Endothelial cell of umbilical vein (primary cell): ENCODE measurements around the gene ADAMTS17. TPM values are rescaled to one million over a fixed set of nuclear protein-coding genes. Genes with fewer than 3 reads are reported as not detected.

Experiments
- BruUV-seq: library from RNA; stranded (reverse); fragments of 400-500 nt; replicated peaks from 2 replicates; lab custom pipeline; 2021; lab: Mats Ljungman, UMichigan
- CTCF ChIA-PET: fragments of 300-600, 350-600 bp; sonication (Branson Sonifier 250); formaldehyde crosslinking; loops from one replicate; lab custom pipeline; 2021; ENCODE audit warnings: antibody characterized with exemption, inconsistent platforms; lab: Charles Lee
- POLR2A ChIA-PET: fragments of 300-600, 350-600 bp; sonication (Branson Sonifier 250); formaldehyde crosslinking; loops from one replicate; lab custom pipeline; 2021; ENCODE audit warnings: antibody characterized with exemption, inconsistent platforms; lab: Charles Lee
- DNase-seq: peaks from one replicate; pipeline ENCODE4 v3.0.0-alpha.2; 2011; ENCODE audit warnings: low read depth, low spot score
- FAIRE-seq: peaks from 2 replicates; lab custom pipeline; 2011; peaks lifted over from hg19 to GRCh38; lab: Jason Lieb, UNC
- H2AFZ ChIP-seq: 2 replicates; pipeline ENCODE4 v1.6.0; 2012; ENCODE audit warnings: low read depth, low read length, control low read depth, inconsistent platforms
- H3K27ac ChIP-seq: 2 replicates; pipeline ENCODE4 v1.5.1; 2011; ENCODE audit warnings: low read depth, mild to moderate bottlenecking, control low read depth, low read length, moderate library complexity; ENCODE audit not compliant: insufficient read depth
- H3K27me3 ChIP-seq, 2 experiments: 2 replicates each; pipeline versions ENCODE4 v1.6.0 to v1.6.1; 2011; ENCODE audit warnings: low read length in 2 of 2, mixed read lengths in 1 of 2; ENCODE audit not compliant: control insufficient read depth in 2 of 2, insufficient read depth in 2 of 2
- H3K36me3 ChIP-seq, 2 experiments: 2 replicates in 1 of 2; 3 replicates in 1 of 2; pipeline ENCODE4 v1.5.1; 2011; ENCODE audit warnings: low read length in 2 of 2, mild to moderate bottlenecking in 1 of 2, moderate library complexity in 1 of 2; ENCODE audit not compliant: control insufficient read depth in 2 of 2, insufficient read depth in 2 of 2; ENCODE audit errors: extremely low read depth in 1 of 2
- H3K4me1 ChIP-seq: 3 replicates; pipeline ENCODE4 v1.5.1; 2011; ENCODE audit warnings: mild to moderate bottlenecking, low read length; ENCODE audit not compliant: control insufficient read depth, insufficient read depth; ENCODE audit errors: extremely low read depth
- H3K4me2 ChIP-seq: 2 replicates; pipeline ENCODE4 v1.6.1; 2011; ENCODE audit warnings: low read length, control low read depth, mixed read lengths; ENCODE audit not compliant: insufficient read depth
- H3K4me3 ChIP-seq, 3 experiments: fragments of 200-600 bp in 1 of 3; sonication (generic), shearing (Covaris generic) in 1 of 3; replicated peaks in 1 of 3; 2 replicates each; pipeline ENCODE4 v1.5.1; 2011 to 2016; ENCODE audit warnings: control low read depth in 3 of 3, low read length in 3 of 3, mild to moderate bottlenecking in 2 of 3, inconsistent platforms in 1 of 3, low read depth in 1 of 3, moderate library complexity in 1 of 3; ENCODE audit not compliant: insufficient read depth in 1 of 3
- H3K79me2 ChIP-seq: 2 replicates; pipeline ENCODE4 v1.6.0; 2012; ENCODE audit warnings: low read length, inconsistent platforms; ENCODE audit not compliant: control insufficient read depth, insufficient read depth
- H3K9ac ChIP-seq: replicated peaks from 2 replicates; pipeline ENCODE3; 2011; ENCODE audit warnings: low read length, control low read depth; ENCODE audit not compliant: insufficient read depth; ENCODE audit errors: extremely low read depth
- H3K9me1 ChIP-seq: replicated peaks from 3 replicates; pipeline ENCODE4 v1.6.0; 2011; ENCODE audit warnings: mild to moderate bottlenecking, low read length; ENCODE audit not compliant: control insufficient read depth, insufficient read depth; ENCODE audit errors: extremely low read depth
- H3K9me3 ChIP-seq: replicated peaks from 2 replicates; pipeline ENCODE4 v1.5.1; 2012; ENCODE audit warnings: low read length, inconsistent platforms; ENCODE audit not compliant: control insufficient read depth, insufficient read depth
- H4K20me1 ChIP-seq: replicated peaks from 2 replicates; pipeline ENCODE3; 2011; ENCODE audit warnings: mild to moderate bottlenecking, low read length; ENCODE audit not compliant: control insufficient read depth, insufficient read depth; ENCODE audit errors: extremely low read depth
- EZH2 ChIP-seq: IDR thresholded peaks from 2 replicates; pipeline ENCODE4 v1.6.1; 2012; ENCODE audit warnings: borderline replicate concordance, low read depth, mild to moderate bottlenecking, moderate library complexity, low read length, inconsistent platforms; ENCODE audit not compliant: severe bottlenecking
- FOS ChIP-seq: IDR thresholded peaks from 2 replicates; pipeline ENCODE4 v1.6.1; 2011; ENCODE audit warnings: mild to moderate bottlenecking, low read length, moderate library complexity, borderline replicate concordance; ENCODE audit not compliant: insufficient read depth
- GATA2 ChIP-seq: IDR thresholded peaks from 2 replicates; pipeline ENCODE4 v1.7.0; 2011; ENCODE audit warnings: low read depth, mild to moderate bottlenecking, moderate library complexity, mixed read lengths, low read length; ENCODE audit not compliant: insufficient read length, insufficient read depth
- JUN ChIP-seq: IDR thresholded peaks from 2 replicates; pipeline ENCODE4 v1.6.1; 2011; ENCODE audit warnings: borderline replicate concordance, low read depth; ENCODE audit not compliant: insufficient read length, insufficient read depth
- MYC ChIP-seq: IDR thresholded peaks from one replicate; pipeline ENCODE4 v1.6.1; 2011; ENCODE audit warnings: mild to moderate bottlenecking, low read depth, low read length
- POLR2A ChIP-seq: IDR thresholded peaks from 2 replicates; pipeline ENCODE4 v1.6.1; 2012; ENCODE audit warnings: low read depth, mild to moderate bottlenecking, control low read depth, low read length
- POLR2AphosphoS5 ChIP-seq: IDR thresholded peaks from 2 replicates; pipeline ENCODE4 v1.6.1; 2012; ENCODE audit warnings: low read depth, mild to moderate bottlenecking, control low read depth, low read length, moderate library complexity; ENCODE audit not compliant: insufficient read depth
- dilution Hi-C: fragments of 300-500 bp; cut with MboI; formaldehyde crosslinking; loops from one replicate; pipeline ENCODE4 v1.15.0; 2019; ENCODE audit warnings: low sequenced_read_pairs; ENCODE audit not compliant: extremely low pct_ligation_motif_present
- intact Hi-C: fragments of 100-400 bp; cut with micrococcal nuclease; formaldehyde crosslinking; loops from one replicate; pipeline ENCODE4 v1.10.0; 2022
- polyA plus RNA-seq, 4 experiments: library from polyadenylated mRNA; depleted of rRNA in 3 of 4; stranded (reverse) in 3 of 4; unstranded in 1 of 4; fragments of >200 nt; gene quantifications; 2 replicates each; pipeline versions ENCODE4 v1.2.1 to v1.2.3, GENCODE V29; 2011 to 2012; ENCODE audit warnings: missing spikeins in 1 of 4
- total RNA-seq: library from RNA; stranded (reverse); gene quantifications from 2 replicates; pipeline ENCODE4 v1.2.3, GENCODE V29; 2021
- TF ChIP-seq, protein P1 (sequence below): IDR thresholded peaks from 2 replicates; pipeline ENCODE4 v1.6.1; 2011; ENCODE audit not compliant: insufficient read depth, insufficient read length
- TF ChIP-seq, protein P2 (sequence below), 2 donors: IDR thresholded peaks; 1 replicate in 1 of 2; 2 replicates in 1 of 2; pipeline ENCODE4 v1.5.1; 2011; ENCODE audit warnings: low read length in 2 of 2, mild to moderate bottlenecking in 2 of 2, moderate library complexity in 2 of 2, control low read depth in 1 of 2, inconsistent platforms in 1 of 2, low read depth in 1 of 2; ENCODE audit not compliant: insufficient read depth in 1 of 2; ENCODE audit errors: extremely low read depth in 1 of 2

The ADAMTS17 gene
- total and polyA plus RNA-seq, 2 donors (not counting 3 experiments of a cell fraction or from before 2014, with no cell fraction given): 0.12 TPM; not detected in 1

- TF ChIP-seq EZH2 (no peak), MYC (no peak), GATA2 (no peak), POLR2AphosphoS5 (no peak), POLR2A (no peak), FOS (no peak), JUN (no peak)
- TF ChIP-seq, protein P1, sequence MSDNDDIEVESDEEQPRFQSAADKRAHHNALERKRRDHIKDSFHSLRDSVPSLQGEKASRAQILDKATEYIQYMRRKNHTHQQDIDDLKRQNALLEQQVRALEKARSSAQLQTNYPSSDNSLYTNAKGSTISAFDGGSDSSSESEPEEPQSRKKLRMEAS: no peak
- TF ChIP-seq, protein P2, sequence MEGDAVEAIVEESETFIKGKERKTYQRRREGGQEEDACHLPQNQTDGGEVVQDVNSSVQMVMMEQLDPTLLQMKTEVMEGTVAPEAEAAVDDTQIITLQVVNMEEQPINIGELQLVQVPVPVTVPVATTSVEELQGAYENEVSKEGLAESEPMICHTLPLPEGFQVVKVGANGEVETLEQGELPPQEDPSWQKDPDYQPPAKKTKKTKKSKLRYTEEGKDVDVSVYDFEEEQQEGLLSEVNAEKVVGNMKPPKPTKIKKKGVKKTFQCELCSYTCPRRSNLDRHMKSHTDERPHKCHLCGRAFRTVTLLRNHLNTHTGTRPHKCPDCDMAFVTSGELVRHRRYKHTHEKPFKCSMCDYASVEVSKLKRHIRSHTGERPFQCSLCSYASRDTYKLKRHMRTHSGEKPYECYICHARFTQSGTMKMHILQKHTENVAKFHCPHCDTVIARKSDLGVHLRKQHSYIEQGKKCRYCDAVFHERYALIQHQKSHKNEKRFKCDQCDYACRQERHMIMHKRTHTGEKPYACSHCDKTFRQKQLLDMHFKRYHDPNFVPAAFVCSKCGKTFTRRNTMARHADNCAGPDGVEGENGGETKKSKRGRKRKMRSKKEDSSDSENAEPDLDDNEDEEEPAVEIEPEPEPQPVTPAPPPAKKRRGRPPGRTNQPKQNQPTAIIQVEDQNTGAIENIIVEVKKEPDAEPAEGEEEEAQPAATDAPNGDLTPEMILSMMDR (IDR thresholded peaks at IDR 0.05; ENCODE audit: extremely low read depth in 1 of 2, insufficient read depth in 1 of 2, low read depth in 1 of 2, low read length in 2 of 2): no peak
- intact Hi-C loops (no loop called here), dilution Hi-C loops (no loop called here)
- Histone ChIP-seq H4K20me1 (no peaks in the 10 kb centered on the region), H3K4me1 (no peaks in the 10 kb centered on the region), H3K27me3 (no peaks in the 10 kb centered on the region), H3K36me3 (no peaks in the 10 kb centered on the region), H3K27ac (no peak overlapping the region), H3K9ac (no peak overlapping the region), H3K4me2 (no peak overlapping the region), H3K9me3 (no peaks in the 10 kb centered on the region), H3K79me2 (no peaks in the 10 kb centered on the region), H3K4me3 (no peak overlapping the region), H2AFZ (no peak overlapping the region), H3K9me1 (no peaks in the 10 kb centered on the region)
- DNase-seq (no peak), FAIRE-seq (no peak)
- POLR2A ChIA-PET: no interaction called here
- BruUV-seq: no TSS peak
- CTCF ChIA-PET: interaction anchor here (3.3 kb wide), 1 partner anchor 15 kb away, joined by 18 read pairs; no protein-coding TSS in a partner anchor
These were observed 6.9 kb downstream of the ADAMTS17 start for GRCh38 chr15:100334905-100335304.
